ENCODE measurements around the gene XRRA1.

Gene XRRA1

GRCh38 chr11:74923125-74923524 is 25.8 kb downstream of the XRRA1 start:
- no peak for ATAC-seq

GRCh38 chr11:74909812-74910211 is 39.1 kb downstream of the XRRA1 start:
- TF ChIP-seq ZNF565 (CRISPR knock-in tag; conservative IDR thresholded peaks at IDR 0.05; ENCODE audit: low read depth) (no peak), SNAI2 (CRISPR knock-in tag; IDR thresholded peaks at IDR 0.05) (no peak), ARNTL (CRISPR knock-in tag; IDR thresholded peaks at IDR 0.05; ENCODE audit: borderline replicate concordance, low read depth) (no peak), ZFP3 (CRISPR knock-in tag; IDR thresholded peaks at IDR 0.05) (no peak), RARB (CRISPR knock-in tag; IDR thresholded peaks at IDR 0.05) (no peak), POU6F1 (CRISPR knock-in tag; IDR thresholded peaks at IDR 0.05; ENCODE audit: borderline replicate concordance, low read depth) (no peak), ZNF70 (CRISPR knock-in tag; IDR thresholded peaks at IDR 0.05) (no peak), BACH2 (CRISPR knock-in tag; IDR thresholded peaks at IDR 0.05; ENCODE audit: borderline replicate concordance) (no peak), GLIS3 (CRISPR knock-in tag; IDR thresholded peaks at IDR 0.05) (no peak), ZC3H10 (CRISPR knock-in tag; IDR thresholded peaks at IDR 0.05) (no peak), OSR1 (CRISPR knock-in tag; IDR thresholded peaks at IDR 0.05) (no peak)
- ATAC-seq = no peak

More at GRCh38 chr11:74923125-74923524, 25.8 kb downstream of the XRRA1 start:
- TF ChIP-seq GLIS3 (CRISPR knock-in tag; IDR thresholded peaks at IDR 0.05) (no peak), ISL1 (CRISPR knock-in tag; IDR thresholded peaks at IDR 0.05) (no peak), OSR1 (CRISPR knock-in tag; IDR thresholded peaks at IDR 0.05) (no peak), ZNF70 (CRISPR knock-in tag; IDR thresholded peaks at IDR 0.05) (no peak), CSDC2 (CRISPR knock-in tag; IDR thresholded peaks at IDR 0.05) (no peak), TSHZ2 (CRISPR knock-in tag; IDR thresholded peaks at IDR 0.05) (no peak), POU6F1 (CRISPR knock-in tag; IDR thresholded peaks at IDR 0.05; ENCODE audit: borderline replicate concordance, low read depth) (no peak), BACH2 (CRISPR knock-in tag; IDR thresholded peaks at IDR 0.05; ENCODE audit: borderline replicate concordance) (no peak), ZC3H10 (CRISPR knock-in tag; IDR thresholded peaks at IDR 0.05) (no peak), ESRRG (CRISPR knock-in tag; IDR thresholded peaks at IDR 0.05) (no peak), TOX (CRISPR knock-in tag; IDR thresholded peaks at IDR 0.05; ENCODE audit: borderline replicate concordance) (no peak), TCF4 (CRISPR knock-in tag; IDR thresholded peaks at IDR 0.05; ENCODE audit: borderline replicate concordance) (no peak), RARB (CRISPR knock-in tag; IDR thresholded peaks at IDR 0.05) (no peak), ZNF565 (CRISPR knock-in tag; conservative IDR thresholded peaks at IDR 0.05; ENCODE audit: low read depth) (no peak), PATZ1 (CRISPR knock-in tag; IDR thresholded peaks at IDR 0.05; ENCODE audit: borderline replicate concordance) (no peak), SNAI2 (CRISPR knock-in tag; IDR thresholded peaks at IDR 0.05) (no peak)

- ATAC-seq = no peak
- TF ChIP-seq ISL1 (CRISPR knock-in tag; IDR thresholded peaks at IDR 0.05) (no peak), GLIS3 (CRISPR knock-in tag; IDR thresholded peaks at IDR 0.05) (no peak), OSR1 (CRISPR knock-in tag; IDR thresholded peaks at IDR 0.05) (no peak), TOX (CRISPR knock-in tag; IDR thresholded peaks at IDR 0.05; ENCODE audit: borderline replicate concordance) (no peak), SNAI2 (CRISPR knock-in tag; IDR thresholded peaks at IDR 0.05) (no peak), BACH2 (CRISPR knock-in tag; IDR thresholded peaks at IDR 0.05; ENCODE audit: borderline replicate concordance) (no peak), TSHZ2 (CRISPR knock-in tag; IDR thresholded peaks at IDR 0.05) (no peak), PPARA (CRISPR knock-in tag; IDR thresholded peaks at IDR 0.05; ENCODE audit: borderline replicate concordance) (no peak), ZFP3 (CRISPR knock-in tag; IDR thresholded peaks at IDR 0.05) (no peak), CSDC2 (CRISPR knock-in tag; IDR thresholded peaks at IDR 0.05) (no peak), ARNTL (CRISPR knock-in tag; IDR thresholded peaks at IDR 0.05; ENCODE audit: borderline replicate concordance, low read depth) (no peak), RARB (CRISPR knock-in tag; IDR thresholded peaks at IDR 0.05) (no peak), ZC3H10 (CRISPR knock-in tag; IDR thresholded peaks at IDR 0.05) (no peak)
- TF ChIP-seq, protein P1, sequence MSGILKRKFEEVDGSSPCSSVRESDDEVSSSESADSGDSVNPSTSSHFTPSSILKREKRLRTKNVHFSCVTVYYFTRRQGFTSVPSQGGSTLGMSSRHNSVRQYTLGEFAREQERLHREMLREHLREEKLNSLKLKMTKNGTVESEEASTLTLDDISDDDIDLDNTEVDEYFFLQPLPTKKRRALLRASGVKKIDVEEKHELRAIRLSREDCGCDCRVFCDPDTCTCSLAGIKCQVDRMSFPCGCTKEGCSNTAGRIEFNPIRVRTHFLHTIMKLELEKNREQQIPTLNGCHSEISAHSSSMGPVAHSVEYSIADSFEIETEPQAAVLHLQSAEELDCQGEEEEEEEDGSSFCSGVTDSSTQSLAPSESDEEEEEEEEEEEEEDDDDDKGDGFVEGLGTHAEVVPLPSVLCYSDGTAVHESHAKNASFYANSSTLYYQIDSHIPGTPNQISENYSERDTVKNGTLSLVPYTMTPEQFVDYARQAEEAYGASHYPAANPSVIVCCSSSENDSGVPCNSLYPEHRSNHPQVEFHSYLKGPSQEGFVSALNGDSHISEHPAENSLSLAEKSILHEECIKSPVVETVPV (CRISPR knock-in tag; IDR thresholded peaks at IDR 0.05) = no peak
Observed at GRCh38 chr11:74909385-74909784, 39.5 kb downstream of the XRRA1 start.

All from SK-N-SH treated with all-trans-retinoic acid at 6 μM for 48 hours (cell line).